ENCODE data around the gene ZNF609. TPM values are rescaled to one million over a fixed set of nuclear protein-coding genes. Genes with fewer than 3 reads are reported as not detected.
A peak's percentile ranks its signal among the peaks of the same experiment; 100 is the strongest.

ZNF609 gene
- total and polyA plus RNA-seq, 2 of the 13 experiments (the other 11 are each of a cell fraction or from before 2014, with no cell fraction given): 8.9 to 9.9 TPM

GRCh38 chr15:64642875-64643274, 182.5 kb downstream of the ZNF609 start (continued):
- TF ChIP-seq SYNCRIP (IDR thresholded peaks at IDR 0.05; ENCODE audit: insufficient read depth, low read depth, low read length) (no peak), ZNF770 (CRISPR knock-in tag; IDR thresholded peaks at IDR 0.05) (no peak), SNAI1 (CRISPR knock-in tag; IDR thresholded peaks at IDR 0.05; ENCODE audit: borderline replicate concordance) (no peak), FIP1L1 (IDR thresholded peaks at IDR 0.05; ENCODE audit: borderline replicate concordance, insufficient read depth, low read depth, low read length) (no peak), ZGPAT (CRISPR knock-in tag; IDR thresholded peaks at IDR 0.05) (peak; percentile 66; the same call in 1 of the 2 replicates), SOX13 (IDR thresholded peaks at IDR 0.05) (no peak), SOX13 (CRISPR knock-in tag; conservative IDR thresholded peaks at IDR 0.05 in 1 of 2, IDR thresholded peaks at IDR 0.05 in 1 of 2) (peak in 1 of 2 experiments; percentile 69; a peak in 2 of 4 replicates), FOXO1 (CRISPR knock-in tag; IDR thresholded peaks at IDR 0.05) (peak; percentile 39; the same call in 1 of the 2 replicates), TGIF2 (CRISPR knock-in tag; IDR thresholded peaks at IDR 0.05) (peak; percentile 60), FOSL2 (CRISPR knock-in tag; IDR thresholded peaks at IDR 0.05) (no peak), EEA1 (CRISPR knock-in tag; IDR thresholded peaks at IDR 0.05; ENCODE audit: borderline replicate concordance) (no peak), GATAD2A (CRISPR knock-in tag; IDR thresholded peaks at IDR 0.05) (peak; percentile 71), KAT8 (CRISPR knock-in tag; IDR thresholded peaks at IDR 0.05) (peak; percentile 53; the same call in 1 of the 2 replicates), NR2F6 (IDR thresholded peaks at IDR 0.05) (0 out of 2 replicates have a peak, but pooled peaks have one; percentile 33), NR2F6 (CRISPR knock-in tag; IDR thresholded peaks at IDR 0.05) (0 out of 2 replicates have a peak, but pooled peaks have one; percentile 14), FOXP1 (IDR thresholded peaks at IDR 0.05) (peak; percentile 47; the same call in 1 of the 2 replicates), FOXP1 (CRISPR knock-in tag; IDR thresholded peaks at IDR 0.05) (peak; percentile 75), SAP130 (CRISPR knock-in tag; IDR thresholded peaks at IDR 0.05; ENCODE audit: low read depth) (peak; percentile 95), THAP7 (CRISPR knock-in tag; IDR thresholded peaks at IDR 0.05) (no peak), ZNF503 (CRISPR knock-in tag; IDR thresholded peaks at IDR 0.05) (peak; percentile 74; the same call in 1 of the 2 replicates), STAG1 (CRISPR knock-in tag; IDR thresholded peaks at IDR 0.05) (peak; percentile 2; the same call in 1 of the 2 replicates), HOXA3 (CRISPR knock-in tag; IDR thresholded peaks at IDR 0.05) (0 out of 2 replicates have a peak, but pooled peaks have one; percentile 19), ZNF639 (CRISPR knock-in tag; conservative IDR thresholded peaks at IDR 0.05) (no peak), ELF3 (CRISPR knock-in tag; IDR thresholded peaks at IDR 0.05) (peak; percentile 98), ZNF75D (CRISPR knock-in tag; IDR thresholded peaks at IDR 0.05; ENCODE audit: borderline replicate concordance) (no peak), DPF2 (CRISPR knock-in tag; IDR thresholded peaks at IDR 0.05; ENCODE audit: borderline replicate concordance, low read depth) (peak; percentile 27; the same call in 1 of the 2 replicates)
